Ovary (tissue), 3 donors: ENCODE measurements around the gene SLC5A5.

ENCODE experiments used
- CTCF ChIP-seq, 3 donors: fragments of 450-650 bp in 2 of 3; fragments of 200-600 bp in 1 of 3; IDR thresholded peaks; one replicate each; pipeline versions ENCODE4 v1.5.1 to v1.8.0; 2016 to 2022; ENCODE audit warnings: antibody characterized with exemption in 3 of 3, mild to moderate bottlenecking in 1 of 3
- POLR2A ChIP-seq: fragments of 450-650 bp; IDR thresholded peaks from one replicate; pipeline ENCODE4 v1.6.1; 2017; ENCODE audit warnings: antibody characterized with exemption, mild to moderate bottlenecking, moderate library complexity
- donor health status: DM: no; HTN: no; CAD: no.

GRCh38 chr19:17843908-17844490 lies 27.7 kb upstream of the SLC5A5 start:
- no peak for TF ChIP-seq CTCF (IDR thresholded peaks at IDR 0.05)
- TF ChIP-seq POLR2A = no peak
